ELF-1 (cell line): Measurements from ENCODE around the gene PHACTR1.

Source experiments
- DNase-seq: peaks from one replicate; pipeline ENCODE4 v3.0.0-alpha.2; 2016; ENCODE audit warnings: low read depth, low spot score

Gene PHACTR1

DNA sequence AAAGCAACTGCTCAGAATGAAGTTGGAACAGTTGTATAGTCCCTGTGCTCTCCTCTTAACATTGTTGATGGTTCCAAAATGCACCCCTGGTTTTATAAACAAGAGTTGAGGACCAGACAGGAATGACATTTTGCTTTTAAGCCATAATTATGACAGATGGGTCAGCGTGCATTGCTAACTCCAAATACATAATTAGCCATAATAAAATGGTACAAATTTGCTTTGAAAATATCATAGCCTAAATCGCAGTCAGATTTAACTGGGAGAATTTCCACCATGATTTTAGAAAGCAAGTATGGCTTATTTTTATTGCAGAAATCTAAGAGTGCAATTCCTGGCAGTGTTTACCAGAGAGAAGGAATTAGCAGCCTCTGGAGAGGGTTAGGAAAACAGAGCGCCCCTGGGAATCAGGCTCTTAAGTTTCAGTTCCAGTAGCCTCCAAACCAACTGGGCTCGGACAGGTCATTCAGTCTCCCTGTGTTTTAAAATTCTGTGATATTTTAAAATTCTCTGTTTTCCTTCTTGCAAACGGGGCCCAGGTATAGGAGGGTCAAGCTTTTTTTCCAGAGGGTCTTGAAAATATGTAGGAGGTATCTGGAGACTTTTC is 309.4 kb downstream of the PHACTR1 start:
- DNase-seq: no peak

DNA sequence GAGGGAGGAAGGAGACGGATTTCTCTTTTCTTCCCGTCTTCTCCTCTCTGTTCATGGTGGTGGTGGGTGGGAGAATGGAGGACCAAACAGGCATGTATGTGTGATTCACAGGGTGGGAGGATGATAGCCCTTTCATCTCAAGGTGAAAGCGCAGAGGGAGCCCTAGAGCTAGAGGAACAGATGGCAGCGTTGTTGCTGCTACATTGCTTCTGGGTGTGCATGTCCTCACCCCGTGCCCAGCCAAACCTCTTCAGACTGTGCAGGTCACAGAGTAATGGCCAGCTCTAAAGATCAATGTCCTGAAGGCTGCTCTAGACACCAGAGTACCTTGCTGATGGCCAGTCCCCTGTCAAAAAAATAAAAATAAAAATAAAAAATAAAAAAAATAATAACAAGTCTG is 310.0 kb downstream of the PHACTR1 start:
- DNase-seq: no peak

DNA sequence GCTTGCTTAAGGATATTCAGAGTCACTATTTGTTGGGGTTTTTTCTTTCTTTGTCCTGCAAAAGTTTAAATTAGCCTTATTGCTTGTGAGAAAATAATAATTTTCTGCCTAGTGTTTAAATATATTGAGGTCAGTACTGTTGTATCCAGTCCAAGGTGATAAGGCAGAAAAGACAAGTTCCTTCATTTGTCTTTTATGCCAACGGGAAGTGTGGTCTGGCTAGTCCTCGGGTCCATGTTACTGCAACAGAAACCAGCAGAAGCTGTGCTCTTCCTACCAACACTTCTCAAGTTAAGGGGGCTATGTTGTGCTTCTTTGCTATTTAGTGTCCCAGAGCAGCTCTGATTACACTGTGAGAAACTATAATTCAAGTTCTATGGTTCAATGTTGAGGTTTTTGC is 310.6 kb downstream of the PHACTR1 start:
- DNase-seq: no peak

DNA sequence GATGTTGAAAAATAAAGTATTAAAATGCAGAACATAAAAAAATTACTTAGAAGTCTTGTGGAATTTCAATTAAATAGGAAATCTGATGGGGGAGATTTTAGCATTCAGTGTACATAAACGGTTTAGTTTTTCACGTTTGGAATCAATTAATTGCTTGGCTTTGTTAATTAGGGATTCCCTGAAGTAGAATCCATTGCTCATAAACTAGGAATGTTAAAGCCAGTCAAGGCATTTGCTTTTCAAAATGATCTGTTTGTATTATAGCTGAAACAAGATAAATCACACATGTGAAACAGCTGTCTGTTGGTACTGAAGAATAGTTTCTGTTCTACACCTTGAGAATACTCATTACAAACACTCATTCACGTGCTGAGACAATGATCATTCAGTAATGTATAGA is 313.8 kb downstream of the PHACTR1 start:
- no peak for DNase-seq

DNA sequence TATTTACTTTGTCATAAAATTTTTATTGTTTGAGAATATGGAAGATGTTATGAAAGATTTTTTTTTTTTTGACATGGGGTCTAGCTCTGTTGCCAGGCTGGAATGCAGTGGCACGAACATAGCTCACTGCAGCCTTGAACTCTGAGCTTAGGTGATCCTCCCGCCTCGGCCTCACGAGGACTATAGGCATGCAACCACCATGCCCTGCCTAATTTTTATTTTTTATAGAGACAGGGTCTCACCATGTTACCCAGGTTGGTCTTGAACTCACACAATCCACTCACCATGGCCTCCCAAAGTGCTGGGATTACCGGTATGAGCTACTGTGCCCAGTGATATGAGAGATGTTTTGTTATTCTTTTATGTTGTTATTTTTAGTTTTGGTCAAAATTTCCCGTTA is 316.0 kb downstream of the PHACTR1 start:
- no peak for DNase-seq

DNA sequence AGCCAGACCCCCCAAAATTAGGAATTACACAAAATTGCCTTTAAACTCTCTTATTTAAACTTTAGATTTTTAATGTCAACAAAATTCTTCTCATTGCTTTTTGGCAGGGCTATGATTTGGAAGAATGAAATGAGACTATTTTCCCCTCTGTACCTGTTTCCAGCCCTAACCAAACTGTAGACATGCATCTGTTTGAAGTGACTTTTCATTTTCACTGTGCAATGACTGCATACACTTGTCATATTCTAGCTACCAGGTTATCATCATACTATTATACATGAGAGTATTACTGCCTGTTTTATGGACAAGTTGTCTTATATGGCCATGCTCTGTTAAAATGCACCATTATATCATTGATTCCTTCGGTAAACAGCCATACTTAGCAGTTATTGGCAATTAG is 316.6 kb downstream of the PHACTR1 start:
- no peak for DNase-seq

DNA sequence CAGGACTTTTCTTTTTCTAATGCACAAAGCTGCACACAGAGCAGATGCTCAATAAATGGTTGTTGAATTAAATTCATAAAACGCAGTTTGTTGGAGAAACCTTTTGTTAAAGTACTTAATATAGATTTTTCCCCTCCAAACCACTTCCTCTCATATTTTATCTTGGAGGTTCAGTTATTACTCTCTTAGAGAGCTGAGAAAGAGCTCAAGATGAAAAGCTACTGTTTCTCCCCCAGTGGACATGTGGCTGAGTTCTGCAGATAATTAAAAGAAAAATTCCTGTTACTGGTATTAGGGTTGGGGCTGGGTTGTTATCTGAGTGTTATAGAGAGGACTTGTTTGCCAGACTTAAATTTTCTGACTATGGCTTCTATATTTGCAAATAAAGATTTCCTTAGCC is 317.7 kb downstream of the PHACTR1 start:
- DNase-seq: no peak

DNA sequence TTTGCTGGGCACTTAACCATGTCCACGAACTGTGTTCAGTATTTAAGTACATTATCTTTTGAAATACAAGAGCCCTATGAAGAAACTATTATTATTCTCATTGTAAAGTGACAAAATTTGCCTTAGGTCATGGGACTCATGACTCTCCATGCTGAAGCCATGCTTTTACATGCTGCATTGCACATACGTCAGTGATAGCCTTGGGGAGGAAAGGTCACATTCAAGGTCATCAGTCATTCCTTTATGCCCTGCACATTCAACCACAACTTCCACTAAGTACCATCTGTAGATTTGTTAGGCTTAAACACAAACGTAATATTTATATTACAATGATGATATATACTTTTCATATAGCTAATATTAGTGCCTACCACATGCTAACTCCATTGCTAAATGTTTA is 319.0 kb downstream of the PHACTR1 start:
- no peak for DNase-seq

DNA sequence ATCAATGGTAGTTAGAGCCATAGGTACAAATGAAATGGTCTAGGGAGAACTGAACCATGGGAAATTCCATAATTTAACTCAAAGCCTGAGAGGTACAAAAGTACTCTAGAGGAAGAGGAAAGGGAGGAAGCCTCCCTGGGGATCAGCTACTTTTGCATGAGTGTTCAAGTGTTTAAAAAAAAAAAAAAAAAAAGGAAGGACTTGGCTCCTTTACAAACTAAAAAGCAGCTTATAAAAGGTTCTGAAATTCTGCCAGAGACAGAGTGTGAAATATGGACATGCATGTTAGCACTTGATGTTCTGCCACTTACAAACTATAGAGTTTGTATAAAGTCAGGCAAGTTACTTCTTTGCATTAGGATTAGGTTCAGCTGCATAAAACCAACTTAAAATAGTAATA is 321.7 kb downstream of the PHACTR1 start:
- no peak for DNase-seq

DNA sequence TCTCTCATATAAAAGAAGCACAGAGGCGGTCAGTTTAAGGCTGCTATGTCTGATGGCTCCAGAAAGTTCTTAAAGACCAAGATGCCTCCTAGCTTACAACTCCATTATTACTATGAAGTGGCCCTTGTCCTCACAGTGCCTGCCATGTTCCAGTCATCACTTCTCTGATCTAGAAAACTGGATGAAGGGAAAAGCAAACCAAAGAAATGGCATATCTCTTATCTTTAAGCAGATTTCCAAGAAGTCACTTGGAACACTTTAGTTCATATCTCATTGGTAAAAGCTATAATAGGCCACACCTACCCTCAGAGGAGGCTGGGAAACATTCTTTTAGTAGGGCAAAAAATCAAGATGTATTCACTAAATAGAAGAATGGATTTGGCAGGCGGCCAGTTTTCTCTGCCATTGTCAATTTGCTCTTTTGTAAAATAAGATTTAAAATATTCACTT is 322.2 kb downstream of the PHACTR1 start:
- no peak for DNase-seq

DNA sequence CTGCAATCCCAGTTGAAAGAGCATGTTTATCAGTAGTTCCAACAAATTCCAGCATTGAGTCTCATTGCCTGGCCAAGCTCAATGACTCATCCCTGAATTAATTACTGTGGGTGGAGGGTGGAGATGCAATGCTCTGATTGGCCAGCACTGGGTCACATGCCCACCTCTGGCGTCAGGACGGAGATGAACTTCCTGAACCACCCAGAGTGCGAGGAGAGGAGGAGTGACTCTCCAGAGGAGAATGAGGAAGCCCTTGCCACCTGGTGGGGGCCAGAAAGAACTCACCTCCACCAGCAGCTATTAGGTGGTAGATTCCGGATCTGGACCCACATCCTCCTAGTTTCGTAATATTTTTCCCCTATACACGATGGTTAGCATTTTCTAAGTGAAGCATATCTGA is 327.8 kb downstream of the PHACTR1 start:
- peak; percentile 42 for DNase-seq

DNA sequence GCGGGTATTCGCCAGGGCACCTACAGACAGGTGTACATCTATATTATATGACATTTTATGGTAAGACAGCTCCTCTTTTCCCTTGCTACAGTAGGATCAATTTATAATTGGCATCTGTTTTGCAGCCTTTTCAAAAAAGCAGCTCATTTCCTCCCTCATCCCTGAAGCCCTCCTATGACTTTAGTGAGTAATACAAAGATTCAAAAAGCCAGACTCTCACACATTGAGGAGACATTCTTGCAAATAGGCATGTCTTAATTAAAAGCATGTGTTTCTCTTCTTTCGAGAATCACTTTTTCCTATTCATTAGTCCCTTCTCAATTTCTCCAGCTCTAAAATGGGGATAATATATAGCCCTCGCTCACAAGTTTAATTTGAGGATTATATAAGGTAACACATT is 328.3 kb downstream of the PHACTR1 start:
- no peak for DNase-seq

DNA sequence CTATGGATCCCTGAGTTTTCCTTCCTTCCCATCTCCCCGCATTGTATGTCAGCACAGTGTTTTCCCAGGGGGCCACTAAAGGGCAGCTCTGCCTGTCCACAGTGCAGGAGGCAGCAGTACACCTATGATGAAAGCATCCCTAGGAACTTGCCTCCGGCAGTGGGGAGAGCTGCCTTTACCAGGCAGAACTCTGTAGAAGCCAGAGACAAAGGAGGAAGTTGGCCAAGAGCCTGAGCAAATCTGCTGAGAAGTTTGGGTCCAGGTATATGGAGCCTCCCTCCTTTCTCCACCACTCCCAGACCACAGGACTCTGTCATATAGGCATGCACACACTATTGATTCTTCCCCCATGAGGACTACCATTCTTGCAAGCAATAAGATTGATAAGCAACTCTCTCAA is 329.1 kb downstream of the PHACTR1 start:
- no peak for DNase-seq

DNA sequence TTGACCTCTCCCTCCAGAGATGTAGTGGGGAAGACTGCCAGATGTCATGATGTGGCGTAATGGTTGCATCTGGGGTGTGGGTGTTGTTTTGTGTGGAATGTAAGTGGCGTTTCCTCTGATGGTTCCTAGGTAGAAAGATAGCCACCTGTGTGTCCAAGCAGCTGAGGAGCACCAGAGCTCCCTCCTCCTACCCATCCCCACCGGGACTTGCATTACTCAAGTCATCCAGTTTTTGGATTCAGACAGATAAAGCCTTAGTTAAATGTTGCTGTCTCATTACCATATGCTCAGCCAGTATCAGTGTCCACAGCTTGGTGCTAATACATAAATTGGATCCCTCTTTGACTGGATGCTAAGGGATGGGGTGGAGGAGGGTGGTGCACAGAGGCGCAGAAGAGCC is 329.5 kb downstream of the PHACTR1 start:
- DNase-seq: no peak

DNA sequence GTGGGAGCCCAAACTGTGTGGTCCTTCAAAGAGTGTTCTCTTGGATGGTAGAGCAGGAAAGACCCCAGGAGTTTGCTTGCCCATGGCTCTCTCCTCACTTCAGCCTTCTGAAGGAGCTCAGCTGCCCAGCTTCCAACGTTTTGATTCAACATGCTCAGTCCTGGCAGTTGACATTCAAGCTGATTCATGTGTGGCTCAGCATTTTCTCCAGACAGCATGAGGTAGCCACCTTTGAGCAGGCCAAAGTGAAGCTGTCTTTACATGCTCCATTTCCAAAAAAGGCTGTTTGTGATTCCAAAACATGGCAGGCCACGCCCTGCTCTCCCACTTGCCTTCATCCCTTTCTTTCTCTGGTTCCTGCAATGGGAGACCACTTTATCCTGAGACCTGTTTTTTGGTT is 331.5 kb downstream of the PHACTR1 start:
- no peak for DNase-seq

DNA sequence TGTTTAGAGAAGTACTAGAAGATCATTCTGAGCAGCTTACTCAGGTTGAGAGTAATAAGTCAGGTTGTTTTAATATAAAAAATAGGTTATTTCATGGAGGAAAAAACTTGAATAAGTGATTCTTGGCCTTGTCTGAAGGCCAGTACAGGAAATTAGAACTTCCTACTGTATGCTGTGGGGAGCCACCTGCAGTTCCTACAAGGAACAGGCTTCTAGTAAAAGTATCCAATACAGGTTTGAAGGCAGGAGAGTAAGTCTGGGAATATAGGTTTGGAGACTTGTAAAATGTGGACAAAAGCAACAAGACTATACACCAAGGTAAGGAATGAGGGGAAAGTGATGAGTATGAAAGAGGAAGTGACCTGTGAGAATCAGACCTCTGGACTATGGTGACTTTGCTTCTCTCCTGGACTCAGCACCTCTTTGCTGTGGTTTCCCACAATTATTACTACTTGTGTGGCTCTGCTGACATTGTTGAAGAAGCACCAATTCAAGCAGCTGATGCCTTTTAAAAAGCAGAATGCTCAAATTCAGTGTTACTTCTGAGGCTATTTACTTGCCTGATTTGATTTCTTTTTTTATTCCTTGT is 333.2 kb downstream of the PHACTR1 start:
- DNase-seq: no peak

DNA sequence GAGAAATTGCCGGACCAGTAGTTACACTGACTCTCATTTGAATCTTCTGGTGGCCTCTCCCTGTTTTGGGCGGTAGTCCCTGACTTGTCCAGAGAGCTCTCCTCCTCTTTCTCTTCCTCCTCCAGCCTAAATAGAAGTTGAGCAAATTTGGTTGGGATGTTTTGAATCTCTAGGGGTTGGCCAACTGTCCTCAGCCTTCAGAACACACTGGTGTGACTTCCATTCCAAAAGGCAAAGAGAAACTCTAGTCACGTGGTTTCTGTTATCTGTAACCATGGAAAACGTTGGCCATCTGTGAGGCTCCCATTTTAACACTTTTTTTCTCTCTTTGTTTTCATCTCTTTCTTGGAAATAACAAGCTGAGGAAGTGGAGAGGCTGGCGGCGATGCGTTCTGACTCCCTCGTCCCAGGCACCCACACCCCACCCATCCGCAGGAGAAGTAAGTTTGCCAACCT is 336.5 kb downstream of the PHACTR1 start:
- no peak for DNase-seq

DNA sequence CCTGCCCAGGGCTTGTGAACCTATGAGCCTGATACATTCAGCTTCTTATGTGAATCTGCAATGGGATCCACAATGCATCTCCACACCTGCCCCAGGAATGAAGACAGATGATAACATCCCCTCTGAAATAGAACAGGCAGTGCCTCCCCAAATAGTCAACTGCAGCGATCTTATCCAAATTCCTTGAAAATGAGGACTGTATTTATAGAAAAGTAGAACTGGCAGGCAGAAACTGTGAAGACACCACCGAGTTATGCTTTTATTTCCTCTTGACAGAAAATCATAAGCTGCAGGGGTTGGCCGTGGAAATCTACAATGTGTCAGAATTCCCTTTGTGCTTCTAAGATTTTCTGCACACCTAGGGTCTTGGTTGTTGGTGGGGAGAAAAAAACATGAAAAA is 341.5 kb downstream of the PHACTR1 start:
- no peak for DNase-seq

DNA sequence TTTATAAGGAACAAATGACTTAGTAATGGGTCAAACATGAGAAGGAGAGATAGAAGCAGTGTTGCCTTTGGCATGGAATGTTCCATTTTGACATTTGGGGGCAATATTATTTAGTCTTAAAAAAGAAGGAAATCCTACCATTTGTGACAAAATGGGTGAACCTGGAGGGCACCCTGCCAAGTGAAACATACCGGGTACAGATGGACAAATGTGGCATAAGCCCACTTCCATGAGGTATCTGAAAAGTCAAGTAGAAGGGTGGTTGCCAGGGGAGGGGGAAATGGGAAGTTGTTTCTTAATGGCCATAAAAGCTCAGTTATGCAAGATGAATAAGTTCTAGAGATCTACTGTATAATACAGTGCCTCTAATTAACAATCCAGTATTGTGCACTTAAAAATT is 342.5 kb downstream of the PHACTR1 start:
- DNase-seq: no peak

DNA sequence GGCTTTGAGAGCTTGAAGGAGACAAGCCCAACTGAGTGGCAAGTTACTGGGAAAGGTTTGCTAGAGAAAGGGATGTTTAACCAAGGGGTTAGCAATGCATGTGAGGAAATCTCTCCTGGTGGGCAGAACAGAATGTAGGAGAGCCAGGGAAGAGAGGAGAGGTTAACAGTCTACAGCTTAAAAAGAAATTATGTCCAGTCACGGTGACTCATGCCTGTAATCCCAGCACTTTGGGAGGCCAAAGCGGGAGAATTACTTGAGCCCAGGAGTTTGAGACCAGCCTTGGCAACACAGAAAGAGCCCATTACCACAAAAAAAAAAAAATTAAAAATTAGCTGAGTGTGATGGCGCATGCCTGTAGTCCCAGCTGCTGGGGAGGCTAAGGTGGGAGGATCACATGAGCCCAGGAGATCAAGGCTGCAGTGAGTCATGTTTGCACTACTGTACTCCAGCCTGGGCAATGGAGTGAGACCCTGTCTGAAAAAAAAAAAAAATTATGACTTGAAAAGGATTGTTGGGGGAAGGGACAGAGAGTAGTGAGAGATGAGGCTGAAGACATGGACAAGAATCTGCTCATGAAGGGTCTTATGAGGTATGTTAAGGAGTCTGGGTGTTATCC is 346.8 kb downstream of the PHACTR1 start:
- no peak for DNase-seq

DNA sequence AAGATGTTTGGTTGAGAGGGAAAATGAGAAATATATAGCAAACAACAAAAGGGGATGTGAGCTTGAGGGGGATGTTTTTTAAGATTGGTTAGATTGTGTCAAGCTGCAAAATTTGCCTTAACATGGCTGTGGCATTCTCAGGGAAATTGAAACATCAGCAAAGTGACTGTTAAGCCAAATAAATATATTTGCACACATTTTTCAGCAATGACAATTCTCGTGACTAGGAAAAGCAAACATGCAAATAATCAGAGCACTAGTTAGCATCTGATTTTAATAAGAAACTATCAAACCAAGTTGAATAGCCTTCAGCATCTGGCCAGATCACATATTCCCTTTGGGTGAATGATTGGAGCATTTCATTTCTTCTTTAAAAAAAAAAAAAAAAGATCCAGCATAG is 349.0 kb downstream of the PHACTR1 start:
- DNase-seq: no peak

DNA sequence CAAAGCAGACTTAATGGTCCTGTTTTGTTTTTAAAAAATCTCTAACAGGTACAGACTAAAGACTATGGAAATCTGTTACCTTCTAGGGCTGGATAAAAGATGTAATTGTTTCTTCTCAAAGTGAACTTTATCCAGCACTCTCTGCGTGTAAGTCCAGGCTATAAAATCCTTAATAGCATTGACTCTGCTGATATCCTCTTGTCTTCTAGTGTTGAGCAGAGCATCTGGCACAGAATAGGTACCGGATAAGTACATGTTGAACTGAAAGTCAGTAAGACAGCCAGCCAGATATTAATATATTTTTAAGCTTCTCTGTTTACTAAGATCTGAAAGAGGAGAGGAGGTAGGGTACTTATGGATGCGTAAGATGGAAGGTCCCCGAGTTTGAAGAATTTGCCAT is 349.5 kb downstream of the PHACTR1 start:
- no peak for DNase-seq

DNA sequence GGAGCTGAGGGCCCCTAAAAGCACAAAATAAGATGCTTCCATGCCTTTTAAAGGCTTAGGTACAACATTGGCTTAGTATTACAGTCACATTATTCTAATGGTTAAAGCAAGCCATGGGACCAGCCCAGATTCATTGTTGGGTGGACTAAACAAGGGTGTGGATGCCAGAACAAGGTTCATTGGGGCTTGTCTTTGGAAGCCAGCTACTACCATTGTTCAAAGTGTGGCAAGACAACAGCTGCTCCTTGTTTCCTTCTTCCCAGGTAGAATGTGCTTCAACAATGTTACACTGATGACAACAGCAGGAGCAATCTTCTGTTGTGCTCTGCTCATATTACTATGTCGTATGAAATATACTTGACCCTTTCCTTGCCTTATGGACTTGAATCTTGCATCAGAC is 350.3 kb downstream of the PHACTR1 start:
- DNase-seq: no peak
